Muscle layer of colon (tissue), 2 donors: ENCODE data around the gene PPP1R15A.
"Not testable (repeated sequence)": the region's sequence is repeated elsewhere in the genome, so short reads cannot be mapped to it uniquely, and the experiment has no call there.

Source experiments
- H3K27ac ChIP-seq: one replicate; pipeline ENCODE4 v1.7.0; 2013; ENCODE audit warnings: low read depth, mild to moderate bottlenecking, low read length, moderate library complexity
- H3K27me3 ChIP-seq, 2 donors: one replicate each; pipeline ENCODE4 v1.7.0; 2013; ENCODE audit warnings: low read length in 2 of 2, mild to moderate bottlenecking in 2 of 2; ENCODE audit not compliant: insufficient read depth in 2 of 2, control insufficient read depth in 1 of 2
- H3K36me3 ChIP-seq: one replicate; pipeline ENCODE4 v1.7.0; 2013; ENCODE audit warnings: mild to moderate bottlenecking, low read length; ENCODE audit not compliant: insufficient read depth
- H3K4me1 ChIP-seq: one replicate; pipeline ENCODE4 v1.7.0; 2013; ENCODE audit warnings: mild to moderate bottlenecking, low read length; ENCODE audit not compliant: insufficient read depth
- H3K4me3 ChIP-seq, 2 donors: one replicate each; pipeline ENCODE4 v1.7.0; 2013; ENCODE audit warnings: low read length in 2 of 2, low read depth in 1 of 2, mild to moderate bottlenecking in 1 of 2, moderate library complexity in 1 of 2
- H3K9ac ChIP-seq: one replicate; pipeline ENCODE4 v1.7.0; 2013; ENCODE audit warnings: low read length
- H3K9me3 ChIP-seq: one replicate; pipeline ENCODE4 v1.7.0; 2013; ENCODE audit warnings: mild to moderate bottlenecking, low read length
- donor health status: abdominal sarcoma.
- donor health status: Adenocarcinoma of cecum.

The PPP1R15A gene

GRCh38 chr19:48887861-48888612, 15.8 kb downstream of the PPP1R15A start:
- Histone ChIP-seq H3K9ac (no peak overlapping the region), H3K36me3 (no peaks in the 10 kb centered on the region), H3K27me3 (no peaks in the 10 kb centered on the region), H3K27ac (no peak overlapping the region), H3K4me3 (no peak overlapping the region), H3K4me1 (no peaks in the 10 kb centered on the region), H3K9me3 (no peaks in the 10 kb centered on the region)

- not testable (repeated sequence) for H3K36me3 ChIP-seq, H3K4me1 ChIP-seq, H3K27me3 ChIP-seq, H3K9ac ChIP-seq, H3K27ac ChIP-seq, H3K9me3 ChIP-seq, H3K4me3 ChIP-seq
These were observed 17.3 kb downstream of the PPP1R15A start for GRCh38 chr19:48889496-48889895.

GRCh38 chr19:48890551-48890950, 18.3 kb downstream of the PPP1R15A start:
- H3K36me3 ChIP-seq, result no peaks in the 10 kb centered on the region
- no peaks in the 10 kb centered on the region for H3K27me3 ChIP-seq
- H3K9ac ChIP-seq, result no peak overlapping the region
- H3K9me3 ChIP-seq, result no peaks in the 10 kb centered on the region
- H3K4me1 ChIP-seq, result no peaks in the 10 kb centered on the region
- no peak overlapping the region for H3K27ac ChIP-seq
- no peak overlapping the region for H3K4me3 ChIP-seq

GRCh38 chr19:48895226-48895625, 23.0 kb downstream of the PPP1R15A start:
- Histone ChIP-seq H3K4me1 (peaks cover 3% of the 10 kb centered on the region), H3K27ac (no peak overlapping the region), H3K9me3 (no peaks in the 10 kb centered on the region), H3K27me3 (no peaks in the 10 kb centered on the region), H3K4me3 (peak overlapping the region in 1 of 2 donors; percentile 50), H3K36me3 (no peaks in the 10 kb centered on the region), H3K9ac (no peak overlapping the region)

- peaks cover 7% of the 10 kb centered on the region for H3K4me1 ChIP-seq
- H3K27me3 ChIP-seq, result no peaks in the 10 kb centered on the region
- peak overlapping the region; percentile 66 for H3K27ac ChIP-seq
- peak overlapping the region; percentile 50 for H3K4me3 ChIP-seq
- peak overlapping the region; percentile 44 for H3K9ac ChIP-seq
- H3K9me3 ChIP-seq, result no peaks in the 10 kb centered on the region
- no peaks in the 10 kb centered on the region for H3K36me3 ChIP-seq
These were observed 24.0 kb downstream of the PPP1R15A start for GRCh38 chr19:48896191-48896720.

GRCh38 chr19:48897181-48897580, 25.0 kb downstream of the PPP1R15A start:
- H3K4me1 ChIP-seq, result peaks cover 14% of the 10 kb centered on the region
- H3K9me3 ChIP-seq, result no peaks in the 10 kb centered on the region

GRCh38 chr19:48899386-48899749, 27.1 kb downstream of the PPP1R15A start:
- Histone ChIP-seq H3K27ac (peak overlapping the region; percentile 100), H3K4me1 (peaks cover 14% of the 10 kb centered on the region)

More at GRCh38 chr19:48897181-48897580, 25.0 kb downstream of the PPP1R15A start:
- Histone ChIP-seq H3K27me3 (no peaks in the 10 kb centered on the region), H3K36me3 (no peaks in the 10 kb centered on the region), H3K4me3 (no peak overlapping the region), H3K9ac (no peak overlapping the region), H3K27ac (no peak overlapping the region)

GRCh38 chr19:48899781-48900476, 27.7 kb downstream of the PPP1R15A start, which contains the start of gene NUCB1:
Gene NUCB1, plus strand, starts transcription at chr19:48900312. Its CDS starts 485 bp downstream, at chr19:48900797.
- H3K9ac ChIP-seq, result peak within 1 kb of the TSS; percentile 85
- peak within 1 kb of the TSS; percentile 90 to 93 for H3K4me3 ChIP-seq
- no peaks in the 10 kb centered on the region for H3K9me3 ChIP-seq
- H3K27me3 ChIP-seq, result no peaks in the 10 kb centered on the region
- peaks cover 14% of the 10 kb centered on the region for H3K4me1 ChIP-seq
- peaks cover 3% of the 10 kb centered on the region for H3K36me3 ChIP-seq
- peak within 1 kb of the TSS; percentile 100 for H3K27ac ChIP-seq

More at GRCh38 chr19:48899386-48899749, 27.1 kb downstream of the PPP1R15A start:
- H3K27me3 ChIP-seq, H3K9me3 ChIP-seq, H3K36me3 ChIP-seq, H3K9ac ChIP-seq, H3K4me3 ChIP-seq: not testable (repeated sequence)

- Histone ChIP-seq H3K4me3 (peak overlapping the region; percentile 90 to 93), H3K9me3 (no peaks in the 10 kb centered on the region), H3K9ac (peak overlapping the region; percentile 85), H3K27me3 (no peaks in the 10 kb centered on the region), H3K4me1 (peaks cover 14% of the 10 kb centered on the region), H3K36me3 (peaks cover 10% of the 10 kb centered on the region), H3K27ac (peak overlapping the region; percentile 100)
These were observed 28.5 kb downstream of the PPP1R15A start for GRCh38 chr19:48900477-48901406.

- not testable (repeated sequence) for H3K27me3 ChIP-seq, H3K9ac ChIP-seq, H3K9me3 ChIP-seq, H3K27ac ChIP-seq, H3K4me3 ChIP-seq
- Histone ChIP-seq H3K36me3 (peaks cover 10% of the 10 kb centered on the region), H3K4me1 (peaks cover 14% of the 10 kb centered on the region)
These were observed 30.1 kb downstream of the PPP1R15A start for GRCh38 chr19:48902291-48902690.

GRCh38 chr19:48903788-48904187, 31.6 kb downstream of the PPP1R15A start:
- peaks cover 14% of the 10 kb centered on the region for H3K4me1 ChIP-seq
- H3K9ac ChIP-seq, H3K27ac ChIP-seq, H3K27me3 ChIP-seq, H3K4me3 ChIP-seq, H3K9me3 ChIP-seq: not testable (repeated sequence)
- peaks cover 17% of the 10 kb centered on the region for H3K36me3 ChIP-seq
